Erythroblast (primary cell): Measurements from ENCODE around the gene PDGFD.

Experiments
- DNase-seq, 2 experiments: peaks; one replicate each; lab custom pipeline; 2025; lab: John Stamatoyannopoulos, UW
- GATA1 ChIP-seq: IDR thresholded peaks from 2 replicates; pipeline ENCODE4 v1.6.1; 2011; ENCODE audit warnings: low read depth, mild to moderate bottlenecking, control low read depth, low read length, moderate library complexity
- POLR2A ChIP-seq: IDR thresholded peaks from 2 replicates; pipeline ENCODE4 v1.6.1; 2011; ENCODE audit warnings: mild to moderate bottlenecking, low read length

Gene PDGFD

GRCh38 chr11:104043678-104044239, 120.2 kb downstream of the PDGFD start:
- TF ChIP-seq GATA1 (no peak), POLR2A (no peak)
- DNase-seq = no peak

- TF ChIP-seq GATA1 (no peak), POLR2A (no peak)
Measured at GRCh38 chr11:104043142-104043541, 120.8 kb downstream of the PDGFD start.

GRCh38 chr11:104041792-104042191, 122.2 kb downstream of the PDGFD start:
- no peak for DNase-seq
- no peak for TF ChIP-seq POLR2A
- TF ChIP-seq GATA1 = no peak

More at GRCh38 chr11:104043142-104043541, 120.8 kb downstream of the PDGFD start:
- DNase-seq = no peak

- TF ChIP-seq GATA1 (no peak), POLR2A (no peak)
- DNase-seq = no peak
Measured at GRCh38 chr11:104036995-104037394, 127.0 kb downstream of the PDGFD start.

- no peak for TF ChIP-seq POLR2A
- no peak for TF ChIP-seq GATA1
- no peak for DNase-seq
Measured at GRCh38 chr11:104036588-104036987, 127.4 kb downstream of the PDGFD start, which contains the start of gene DDI1. DDI1 (plus strand) TSS chr11:104036640; CDS start chr11:104036823, 183 bp downstream.

GRCh38 chr11:104033561-104033960, 130.4 kb downstream of the PDGFD start:
- no peak for TF ChIP-seq GATA1
- TF ChIP-seq POLR2A = no peak
- DNase-seq = no peak

- DNase-seq = no peak
- TF ChIP-seq POLR2A (no peak), GATA1 (no peak)
Measured at GRCh38 chr11:104033134-104033533, 130.8 kb downstream of the PDGFD start.

GRCh38 chr11:104028476-104029263, 135.3 kb downstream of the PDGFD start:
- TF ChIP-seq POLR2A = no peak
- no peak for TF ChIP-seq GATA1

GRCh38 chr11:104024572-104024971, 139.4 kb downstream of the PDGFD start:
- TF ChIP-seq POLR2A = no peak
- TF ChIP-seq GATA1 = no peak
- DNase-seq = no peak

More at GRCh38 chr11:104028476-104029263, 135.3 kb downstream of the PDGFD start:
- no peak for DNase-seq

GRCh38 chr11:104015649-104016415, 148.1 kb downstream of the PDGFD start:
- DNase-seq = no peak
- TF ChIP-seq POLR2A = no peak
- no peak for TF ChIP-seq GATA1

GRCh38 chr11:104011044-104011443, 152.9 kb downstream of the PDGFD start:
- DNase-seq = no peak
- TF ChIP-seq POLR2A (no peak), GATA1 (no peak)

- no peak for DNase-seq
- no peak for TF ChIP-seq GATA1
- no peak for TF ChIP-seq POLR2A
Measured at GRCh38 chr11:104009744-104010143, 154.2 kb downstream of the PDGFD start.

- no peak for TF ChIP-seq POLR2A
- TF ChIP-seq GATA1 = no peak
- no peak for DNase-seq
Measured at GRCh38 chr11:104005234-104005855, 158.6 kb downstream of the PDGFD start.
